ENCODE results near the gene GZMB.

GRCh38 chr14:24612196-24612595, 21.8 kb downstream of the GZMB start:
- TF ChIP-seq CTCF (IDR thresholded peaks at IDR 0.05; ENCODE audit: low read length) (no peak), EZH2phosphoT487 (IDR thresholded peaks at IDR 0.05; ENCODE audit: low read length) (no peak), EZH2 (optimal IDR thresholded peaks at IDR 0.05; ENCODE audit: low read depth, low read length) (no peak)

All from MM.1S (cell line).